Right cardiac atrium (tissue), 5 donors: ENCODE measurements around the gene NME7. TPM values are rescaled to one million over a fixed set of nuclear protein-coding genes. Genes with fewer than 3 reads are reported as not detected.
A peak's percentile ranks its signal among the peaks of the same experiment; 100 is the strongest.

Source experiments
- ATAC-seq, 2 donors: fragments of 200-7000 bp; cut with Tn5 transposase; one replicate each; pipeline versions ENCODE4 v1.8.0 to v1.9.1; 2020; ENCODE audit warnings: moderate library complexity in 2 of 2, mild to moderate bottlenecking in 1 of 2
- DNase-seq, 3 donors: peaks; one replicate each; pipeline ENCODE4 v3.0.0-alpha.2; 2020
- H3K27ac ChIP-seq: one replicate; pipeline ENCODE4 v1.5.1; 2013; ENCODE audit warnings: mild to moderate bottlenecking, low read length, control low read depth, moderate library complexity
- H3K27me3 ChIP-seq: one replicate; pipeline ENCODE4 v1.6.1; 2013; ENCODE audit not compliant: control insufficient read depth, insufficient read depth
- H3K4me1 ChIP-seq: one replicate; pipeline ENCODE4 v1.6.1; 2013; ENCODE audit warnings: low read length; ENCODE audit not compliant: control insufficient read depth, insufficient read depth
- H3K4me3 ChIP-seq: one replicate; pipeline ENCODE4 v1.5.1; 2013; ENCODE audit warnings: low read length, control low read depth
- H3K9me3 ChIP-seq: one replicate; pipeline ENCODE4 v1.6.1; 2013; ENCODE audit warnings: low read length; ENCODE audit not compliant: control insufficient read depth
- WGBS: extraction: QIAGEN DNeasy Blood & Tissue Kit; methylation state at CpG from one replicate; pipeline ENCODE4 v1.1.7; 2013; 5-methylcytosine and 5-hydroxymethylcytosine counted together
- intact Hi-C, 4 donors: fragments of 100-400 bp; cut with DNase I; formaldehyde crosslinking; loops; one replicate each; pipeline versions ENCODE4 v1.11.0 to v1.14.0; 2022 to 2023
- polyA plus RNA-seq: library from polyadenylated mRNA; stranded (reverse); fragments of 200-250 nt; gene quantifications from one replicate; pipeline ENCODE4 v1.2.3, GENCODE V29; 2013
- total RNA-seq, 4 donors: library from RNA; stranded (reverse); fragmentation: NEBNext Ultra II Directional; extraction: Animal tissue kit (Norgen Biotek cat#: 25700); gene quantifications; one replicate each; pipeline ENCODE4 v1.2.1, GENCODE V29; 2021
- donor health status: healthy with polysubstance abuse.
- donor health status: DM: no; HTN: yes; CAD: no.
- donor health status: DM: no; HTN: no; CAD: no.
- donor health status: DM: no; HTN: yes; CAD: no; lungs with severe emphysema.
- donor health status: DM: yes; HTN: yes; CAD: no.

The NME7 gene
- total and polyA plus RNA-seq, 5 donors = 8.7 to 15.1 (median 9.3) TPM

DNA sequence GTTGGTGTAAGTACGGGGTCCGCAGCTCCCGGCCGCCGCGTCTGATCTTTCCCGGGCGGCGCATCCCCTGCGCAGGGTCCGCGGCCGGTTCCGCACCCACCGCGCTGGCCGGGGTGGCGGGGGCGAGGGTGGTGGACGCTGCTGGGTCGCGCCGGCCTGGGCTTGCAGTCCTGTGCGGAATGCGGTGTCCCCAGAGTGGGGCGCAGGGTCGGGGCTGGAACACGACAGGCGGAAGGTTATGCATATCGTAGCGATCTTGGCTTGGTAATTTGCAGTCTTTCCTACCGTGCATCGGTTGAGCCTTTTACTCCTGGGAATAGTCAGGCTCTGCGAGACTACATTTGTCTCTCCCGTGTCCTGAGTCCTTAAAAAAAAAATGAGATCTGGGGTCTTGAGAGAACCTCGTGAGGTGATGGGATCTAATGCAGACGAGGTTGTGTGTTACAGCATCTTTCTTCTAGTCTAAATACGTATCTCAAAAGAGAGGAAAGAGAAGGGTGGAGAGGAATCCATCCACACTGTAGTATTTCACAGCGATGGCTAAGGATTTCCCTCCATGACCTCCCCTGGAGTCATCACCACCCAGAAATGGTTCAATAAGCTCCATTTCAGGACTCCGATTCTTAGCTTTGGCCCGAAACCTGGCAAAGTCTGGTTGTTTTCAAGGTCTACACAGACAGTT, 260.5 kb downstream of the NME7 start:
- Histone ChIP-seq H3K9me3 (no peaks in the 10 kb centered on the region), H3K4me1 (peaks cover 9% of the 10 kb centered on the region), H3K27me3 (no peaks in the 10 kb centered on the region), H3K27ac (peak overlapping the region; percentile 73), H3K4me3 (peak overlapping the region; percentile 90)
- DNase-seq (peak in 2 of 3 donors; percentile 32 to 72), ATAC-seq (peak; percentile 3 to 6)
- 2% methylated on average over 41 of the region's 41 CpGs for WGBS
- intact Hi-C loops = loop anchor here in 2 of 4 donors (10.0 kb wide), 2 partner anchors 232 to 372 kb away; no protein-coding TSS in a partner anchor

GRCh38 chr1:169106095-169106920, 261.3 kb downstream of the NME7 start, which contains the start of gene ATP1B1:
ATP1B1 (plus strand) TSS chr1:169106690; CDS start chr1:169106830, 140 bp downstream.
- intact Hi-C loops = loop anchor here in 2 of 4 donors (10.0 kb wide), 2 partner anchors 232 to 372 kb away; no protein-coding TSS in a partner anchor
- ATAC-seq (peak; percentile 88 to 92), DNase-seq (peak; percentile 89 to 96 (median 95))
- WGBS = under 1% methylated on average over 95 of the region's 100 CpGs
- Histone ChIP-seq H3K4me3 (peak within 1 kb of the TSS; percentile 90), H3K4me1 (peaks cover 9% of the 10 kb centered on the region), H3K9me3 (no peaks in the 10 kb centered on the region), H3K27me3 (no peaks in the 10 kb centered on the region), H3K27ac (peak within 1 kb of the TSS; percentile 87)

GRCh38 chr1:169105434-169106094, 262.0 kb downstream of the NME7 start:
- H3K9me3 ChIP-seq = no peaks in the 10 kb centered on the region
- intact Hi-C loops = loop anchor here in 2 of 4 donors (10.0 kb wide), 2 partner anchors 231 to 371 kb away; no protein-coding TSS in a partner anchor
- peak overlapping the region; percentile 90 for H3K4me3 ChIP-seq
- peak overlapping the region; percentile 19 for H3K27ac ChIP-seq
- ATAC-seq (peak; percentile 41 to 63), DNase-seq (peak; percentile 64 to 90 (median 88))
- WGBS = 4% methylated on average over 47 of the region's 47 CpGs
- H3K4me1 ChIP-seq = peaks cover 10% of the 10 kb centered on the region
- H3K27me3 ChIP-seq = no peaks in the 10 kb centered on the region

GRCh38 chr1:169105087-169105433, 262.5 kb downstream of the NME7 start:
- ATAC-seq (no peak), DNase-seq (no peak)
- H3K4me1 ChIP-seq = peaks cover 12% of the 10 kb centered on the region
- H3K27me3 ChIP-seq = no peaks in the 10 kb centered on the region
- H3K9me3 ChIP-seq = no peaks in the 10 kb centered on the region
- H3K27ac ChIP-seq = no peak overlapping the region
- 53% methylated on average over 6 of the region's 6 CpGs for WGBS
- intact Hi-C loops = loop anchor here in 2 of 4 donors (10.0 kb wide), 2 partner anchors 230 to 370 kb away; no protein-coding TSS in a partner anchor
- H3K4me3 ChIP-seq = no peak overlapping the region

GRCh38 chr1:169103480-169103893, 264.1 kb downstream of the NME7 start:
- intact Hi-C loops = loop anchor here in 2 of 4 donors (10.0 kb wide), 2 partner anchors 229 to 369 kb away; no protein-coding TSS in a partner anchor
- peak in 1 of 3 donors; percentile 42 for DNase-seq
- H3K4me1 ChIP-seq = peaks cover 11% of the 10 kb centered on the region
- H3K27me3 ChIP-seq = no peaks in the 10 kb centered on the region
- WGBS = 64% methylated on average over 6 of the region's 6 CpGs
- no peaks in the 10 kb centered on the region for H3K9me3 ChIP-seq
- no peak overlapping the region for H3K4me3 ChIP-seq
- ATAC-seq = no peak
- no peak overlapping the region for H3K27ac ChIP-seq

DNA sequence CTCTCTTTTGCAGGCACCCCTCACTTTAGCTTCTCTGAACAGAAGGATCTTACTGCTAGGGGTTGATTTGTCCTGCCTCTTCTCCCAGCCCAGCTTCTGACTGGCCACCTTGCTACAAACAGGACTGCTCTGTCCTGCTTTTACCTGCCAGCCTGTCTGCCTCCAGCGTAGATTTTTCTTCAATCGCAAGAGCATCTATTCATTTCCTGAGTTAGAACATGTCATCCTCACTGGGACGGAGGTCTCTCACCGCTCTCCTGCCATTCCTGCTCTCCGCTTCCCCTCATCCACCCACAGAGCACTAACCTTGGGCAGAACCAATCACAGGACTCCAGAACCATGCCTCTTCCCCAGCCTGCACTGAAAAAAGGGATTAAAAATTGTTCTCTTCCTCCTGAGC, 264.6 kb downstream of the NME7 start:
- H3K27me3 ChIP-seq = no peaks in the 10 kb centered on the region
- 84% methylated on average over 5 of the region's 5 CpGs for whole genome bisulfite sequencing
- intact Hi-C loops = loop anchor here in 2 of 4 donors (10.0 kb wide), 2 partner anchors 228 to 368 kb away; no protein-coding TSS in a partner anchor
- peak overlapping the region; percentile 9 for H3K27ac ChIP-seq
- ATAC-seq = no peak
- DNase-seq = no peak
- H3K4me3 ChIP-seq = no peak overlapping the region
- H3K9me3 ChIP-seq = no peaks in the 10 kb centered on the region
- H3K4me1 ChIP-seq = peaks cover 11% of the 10 kb centered on the region

GRCh38 chr1:169102567-169102966, 265.0 kb downstream of the NME7 start:
- DNase-seq (peak in 2 of 3 donors; percentile 33 to 47), ATAC-seq (peak; percentile 1 to 17)

GRCh38 chr1:169100651-169101088, 266.9 kb downstream of the NME7 start:
- H3K27me3 ChIP-seq = no peaks in the 10 kb centered on the region
- H3K4me3 ChIP-seq = no peak overlapping the region
- H3K27ac ChIP-seq = no peak overlapping the region
- intact Hi-C loops = loop anchor here in 2 of 4 donors (10.0 kb wide), 2 partner anchors 226 to 366 kb away; no protein-coding TSS in a partner anchor
- WGBS = 69% methylated on average over 3 of the region's 3 CpGs
- no peaks in the 10 kb centered on the region for H3K9me3 ChIP-seq
- ATAC-seq (no peak), DNase-seq (no peak)
- H3K4me1 ChIP-seq = peaks cover 9% of the 10 kb centered on the region

More at GRCh38 chr1:169102567-169102966, 265.0 kb downstream of the NME7 start:
- 32% methylated on average over 4 of the region's 4 CpGs for WGBS
- H3K4me1 ChIP-seq = peaks cover 9% of the 10 kb centered on the region
- peak overlapping the region; percentile 9 for H3K27ac ChIP-seq
- H3K27me3 ChIP-seq = no peaks in the 10 kb centered on the region
- intact Hi-C loops = loop anchor here in 2 of 4 donors (10.0 kb wide), 2 partner anchors 228 to 368 kb away; no protein-coding TSS in a partner anchor
- H3K4me3 ChIP-seq = no peak overlapping the region
- H3K9me3 ChIP-seq = no peaks in the 10 kb centered on the region

DNA sequence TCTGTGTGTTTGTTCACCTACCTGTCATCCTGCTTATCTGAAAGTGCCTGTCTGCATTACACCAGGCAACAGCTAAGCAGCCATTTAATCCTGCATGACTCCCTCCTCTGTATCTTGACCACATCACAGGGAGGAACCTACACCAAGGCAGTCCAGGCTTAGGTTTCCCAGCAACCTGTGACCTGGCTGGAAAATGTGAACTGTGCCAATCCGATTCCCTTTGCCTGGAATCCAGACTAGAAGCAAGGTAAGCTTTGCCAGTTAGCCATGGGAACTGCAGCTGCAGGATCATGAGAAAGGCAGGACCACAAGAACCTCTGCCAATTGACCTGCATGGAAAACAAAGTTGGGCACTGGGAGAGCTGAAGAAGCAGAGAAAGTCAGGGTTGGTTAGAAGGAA, 267.4 kb downstream of the NME7 start:
- no peaks in the 10 kb centered on the region for H3K9me3 ChIP-seq
- no peak overlapping the region for H3K27ac ChIP-seq
- WGBS = 81% methylated on average over 1 of the region's 1 CpG
- DNase-seq (no peak), ATAC-seq (no peak)
- intact Hi-C loops = loop anchor here in 2 of 4 donors (10.0 kb wide), 2 partner anchors 225 to 365 kb away; no protein-coding TSS in a partner anchor
- no peak overlapping the region for H3K4me3 ChIP-seq
- H3K4me1 ChIP-seq = peaks cover 9% of the 10 kb centered on the region
- H3K27me3 ChIP-seq = no peaks in the 10 kb centered on the region

- no peak overlapping the region for H3K4me3 ChIP-seq
- H3K4me1 ChIP-seq = peaks cover 9% of the 10 kb centered on the region
- H3K9me3 ChIP-seq = no peaks in the 10 kb centered on the region
- intact Hi-C loops = no loop called here
- 59% methylated on average over 2 of the region's 2 CpGs for WGBS
- no peak for ATAC-seq
- no peaks in the 10 kb centered on the region for H3K27me3 ChIP-seq
- no peak overlapping the region for H3K27ac ChIP-seq
- no peak for DNase-seq
Measured at GRCh38 chr1:169099561-169099960, 268.0 kb downstream of the NME7 start.
